Stomach (tissue), 9 donors: ENCODE data around the gene AKR1A1. TPM values are rescaled to one million over a fixed set of nuclear protein-coding genes. Genes with fewer than 3 reads are reported as not detected.
"Not testable (repeated sequence)": the region's sequence is repeated elsewhere in the genome, so short reads cannot be mapped to it uniquely, and the experiment has no call there.

Experiments used
- DNase-seq, 2 donors: peaks; one replicate each; pipeline versions ENCODE4 v3.0.0 to v3.0.0-alpha.2; 2013 to 2019
- H3K27ac ChIP-seq, 5 donors: fragments of 200-600 bp in 4 of 5; sonication (generic) in 4 of 5; one replicate each; pipeline ENCODE4 v1.5.1; 2013 to 2019; ENCODE audit warnings: mild to moderate bottlenecking in 1 of 5, moderate library complexity in 1 of 5
- H3K27me3 ChIP-seq, 3 donors: fragments of 200-600 bp; sonication (generic); one replicate each; pipeline ENCODE4 v1.5.1; 2017 to 2019; ENCODE audit warnings: mixed run types in 1 of 3
- H3K36me3 ChIP-seq, 4 donors: fragments of 200-600 bp; sonication (generic); 1 replicate in 3 of 4; 2 replicates in 1 of 4; pipeline ENCODE4 v1.5.1; 2016 to 2019
- H3K4me1 ChIP-seq, 4 donors: fragments of 200-600 bp; sonication (generic); one replicate each; pipeline ENCODE4 v1.5.1; 2016 to 2019
- H3K4me3 ChIP-seq, 4 donors: fragments of 200-600 bp; sonication (generic) in 3 of 4; one replicate each; pipeline ENCODE4 v1.5.1; 2016 to 2019; ENCODE audit warnings: mild to moderate bottlenecking in 1 of 4
- H3K9me3 ChIP-seq, 4 donors: fragments of 200-600 bp; sonication (generic); one replicate each; pipeline ENCODE4 v1.5.1; 2016 to 2019
- EP300 ChIP-seq: sonication (generic); formaldehyde crosslinking; IDR thresholded peaks from one replicate; pipeline ENCODE4 v1.6.1; 2017; ENCODE audit warnings: antibody characterized with exemption
- POLR2A ChIP-seq, 4 donors: fragments of 450-650 bp; IDR thresholded peaks; one replicate each; pipeline ENCODE4 v1.6.1; 2016; ENCODE audit warnings: antibody characterized with exemption in 4 of 4, control low read depth in 2 of 4, mild to moderate bottlenecking in 1 of 4, moderate library complexity in 1 of 4
- POLR2AphosphoS5 ChIP-seq, 3 donors: sonication (generic); formaldehyde crosslinking; IDR thresholded peaks; one replicate each; pipeline ENCODE4 v1.6.1; 2016; ENCODE audit warnings: antibody characterized with exemption in 3 of 3
- WGBS, 5 donors: extraction: QIAGEN DNeasy Blood & Tissue Kit in 3 of 5; methylation state at CpG; one replicate each; pipeline versions ENCODE4 v1.1.5 to v1.1.7; 2013 to 2018; 5-methylcytosine and 5-hydroxymethylcytosine counted together
- intact Hi-C: fragments of 100-400 bp; cut with DNase I; formaldehyde crosslinking; loops from one replicate; pipeline ENCODE4 v1.15.1; 2023; ENCODE audit warnings: low total_unique reads
- polyA plus RNA-seq, 3 donors: library from polyadenylated mRNA; stranded (reverse); fragments of 200-250 nt; gene quantifications; one replicate each; pipeline ENCODE4 v1.2.3, GENCODE V29; 2013
- total RNA-seq, 5 donors: library from RNA; depleted of rRNA; stranded (reverse); fragments of >200 nt; gene quantifications; one replicate each; pipeline versions ENCODE4 v1.1.0 to v1.2.3, GENCODE V29; 2014 to 2016
- TF ChIP-seq, protein P1 (sequence below), 7 experiments: fragments of 450-650 bp in 4 of 7; fragments of 200-600 bp in 3 of 7; sonication (generic) in 3 of 7; IDR thresholded peaks; one replicate each; pipeline ENCODE4 v1.5.1; 2016 to 2019; ENCODE audit warnings: antibody characterized with exemption in 7 of 7, control low read depth in 2 of 7, mild to moderate bottlenecking in 1 of 7
- donor health status: healthy with polysubstance abuse.
- donor health status: Bipolar disorder and iron deficiency.
- donor health status: healthy.

Gene AKR1A1
- total and polyA plus RNA-seq, 8 donors = 10.5 to 246 (median 184) TPM

- WGBS, 5 donors = 0 to 1% (median 0%) methylated on average over 33 to 72 of the region's 72 CpGs
- Histone ChIP-seq H3K4me3 (peak within 1 kb of the TSS; percentile 80 to 96 (median 94)), H3K27ac (peak within 1 kb of the TSS; percentile 84 to 95 (median 92)), H3K27me3 (no peaks in the 10 kb centered on the region), H3K9me3 (no peaks in the 10 kb centered on the region), H3K4me1 (peaks cover 12 to 39% (median 27%) of the 10 kb centered on the region in 4 donors), H3K36me3 (peaks cover 12 to 21% (median 16%) of the 10 kb centered on the region in 4 donors)
- intact Hi-C loops = no loop called here
- DNase-seq = peak; percentile 97 to 98
- TF ChIP-seq EP300 (no peak), POLR2A (IDR thresholded peaks at IDR 0.05) (peak in 2 of 4 donors; percentile 93 to 99), POLR2AphosphoS5 (IDR thresholded peaks at IDR 0.05) (peak; percentile 97 to 100 (median 100))
Measured at GRCh38 chr1:45521413-45522323, 29.0 kb upstream of the AKR1A1 start, which contains the start of gene PRDX1. Gene PRDX1 (minus strand): TSS chr1:45521884. CDS start chr1:45519043, 2,841 bp downstream.

DNA sequence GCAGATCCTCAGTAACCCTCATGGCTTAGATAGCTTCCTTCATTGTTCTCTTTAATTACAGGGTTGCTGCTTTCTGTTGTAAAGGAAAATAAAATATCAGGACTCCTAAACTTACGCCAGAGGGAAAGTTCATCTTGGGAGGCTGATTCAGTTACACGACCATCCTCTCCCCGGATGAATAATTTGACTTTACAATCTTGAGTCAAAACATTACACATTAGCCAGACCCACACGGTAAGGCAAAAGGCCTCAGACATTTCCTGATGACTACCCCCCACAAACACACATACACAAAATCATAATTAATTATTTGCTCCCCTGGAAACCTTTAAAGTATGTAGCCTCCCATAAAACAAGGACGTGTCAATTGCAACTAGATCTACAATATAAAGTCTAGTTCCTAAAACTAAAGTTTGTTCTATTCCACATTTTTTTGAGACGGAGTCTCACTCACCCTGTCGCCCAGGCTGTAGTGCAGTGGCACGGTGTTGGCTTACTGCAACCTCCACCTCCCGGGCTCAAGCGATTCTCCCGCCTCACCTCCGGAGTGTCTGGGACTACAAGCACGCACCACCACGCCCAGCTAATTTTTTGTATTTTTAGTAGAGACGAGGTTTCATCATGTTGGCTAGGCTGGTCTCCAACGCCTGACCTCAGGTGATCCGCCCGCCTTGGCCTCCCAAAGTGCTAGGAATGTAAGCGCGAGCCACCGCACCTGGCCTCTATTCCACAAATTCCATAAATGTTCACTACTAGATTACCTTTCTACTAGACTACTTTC is 28.1 kb upstream of the AKR1A1 start:
- Histone ChIP-seq H3K27ac (peak overlapping the region; percentile 84 to 95 (median 92)), H3K27me3 (no peaks in the 10 kb centered on the region), H3K9me3 (no peaks in the 10 kb centered on the region), H3K36me3 (peaks cover 4 to 12% (median 8%) of the 10 kb centered on the region in 4 donors), H3K4me1 (peaks cover 9 to 33% (median 19%) of the 10 kb centered on the region in 4 donors), H3K4me3 (peak overlapping the region; percentile 80 to 96 (median 94))
- WGBS, 5 donors = 73 to 79% (median 78%) methylated on average over 21 of the region's 21 CpGs
- TF ChIP-seq POLR2AphosphoS5 (IDR thresholded peaks at IDR 0.05) = no peak
- TF ChIP-seq, protein P1, sequence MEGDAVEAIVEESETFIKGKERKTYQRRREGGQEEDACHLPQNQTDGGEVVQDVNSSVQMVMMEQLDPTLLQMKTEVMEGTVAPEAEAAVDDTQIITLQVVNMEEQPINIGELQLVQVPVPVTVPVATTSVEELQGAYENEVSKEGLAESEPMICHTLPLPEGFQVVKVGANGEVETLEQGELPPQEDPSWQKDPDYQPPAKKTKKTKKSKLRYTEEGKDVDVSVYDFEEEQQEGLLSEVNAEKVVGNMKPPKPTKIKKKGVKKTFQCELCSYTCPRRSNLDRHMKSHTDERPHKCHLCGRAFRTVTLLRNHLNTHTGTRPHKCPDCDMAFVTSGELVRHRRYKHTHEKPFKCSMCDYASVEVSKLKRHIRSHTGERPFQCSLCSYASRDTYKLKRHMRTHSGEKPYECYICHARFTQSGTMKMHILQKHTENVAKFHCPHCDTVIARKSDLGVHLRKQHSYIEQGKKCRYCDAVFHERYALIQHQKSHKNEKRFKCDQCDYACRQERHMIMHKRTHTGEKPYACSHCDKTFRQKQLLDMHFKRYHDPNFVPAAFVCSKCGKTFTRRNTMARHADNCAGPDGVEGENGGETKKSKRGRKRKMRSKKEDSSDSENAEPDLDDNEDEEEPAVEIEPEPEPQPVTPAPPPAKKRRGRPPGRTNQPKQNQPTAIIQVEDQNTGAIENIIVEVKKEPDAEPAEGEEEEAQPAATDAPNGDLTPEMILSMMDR (IDR thresholded peaks at IDR 0.05) = no peak
- no peak for TF ChIP-seq POLR2A (IDR thresholded peaks at IDR 0.05)
- no peak for TF ChIP-seq EP300
- intact Hi-C loops = no loop called here
- peak in 1 of 2 donors; percentile 30 for DNase-seq

GRCh38 chr1:45523516-45523915 is 27.1 kb upstream of the AKR1A1 start:
- intact Hi-C loops, H3K27ac ChIP-seq, H3K9me3 ChIP-seq, H3K27me3 ChIP-seq, DNase-seq, H3K4me3 ChIP-seq, H3K36me3 ChIP-seq: not testable (repeated sequence)
- H3K4me1 ChIP-seq = peaks cover 9 to 30% (median 16%) of the 10 kb centered on the region in 4 donors
- 71 to 81% (median 73%) methylated on average over 2 of the region's 2 CpGs for WGBS, 5 donors

DNA sequence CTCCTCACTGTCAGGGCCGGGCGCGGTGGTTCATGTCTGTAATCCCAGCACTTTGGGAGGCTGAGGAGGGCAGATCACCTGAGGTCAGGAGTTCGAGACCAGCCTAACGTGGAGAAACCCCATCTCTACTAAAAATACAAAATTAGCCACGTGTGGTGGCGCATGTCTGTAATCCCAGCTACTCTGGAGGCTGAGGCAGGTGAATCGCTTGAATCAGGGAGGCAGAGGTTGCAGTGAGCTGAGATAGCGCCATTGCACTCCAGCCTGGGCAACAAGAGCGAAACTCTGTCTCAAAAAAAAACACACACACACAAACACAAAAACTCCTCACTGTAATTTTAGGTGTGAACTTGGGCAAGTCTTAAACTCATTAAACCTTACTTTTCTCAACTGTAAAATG is 26.7 kb upstream of the AKR1A1 start:
- H3K27ac ChIP-seq, H3K4me3 ChIP-seq, H3K27me3 ChIP-seq, DNase-seq, intact Hi-C loops, H3K36me3 ChIP-seq, H3K9me3 ChIP-seq: not testable (repeated sequence)
- 88 to 96% (median 91%) methylated on average over 10 of the region's 10 CpGs for WGBS, 5 donors
- H3K4me1 ChIP-seq = peaks cover 9 to 26% (median 13%) of the 10 kb centered on the region in 4 donors

GRCh38 chr1:45526135-45526644 is 24.4 kb upstream of the AKR1A1 start:
- peak in 1 of 2 donors; percentile 61 for DNase-seq
- H3K4me3 ChIP-seq = no peak overlapping the region
- intact Hi-C loops = no loop called here
- no peak for TF ChIP-seq EP300
- no peak for TF ChIP-seq POLR2AphosphoS5 (IDR thresholded peaks at IDR 0.05)
- TF ChIP-seq, protein P1 (IDR thresholded peaks at IDR 0.05) = no peak
- no peak for TF ChIP-seq POLR2A (IDR thresholded peaks at IDR 0.05)
- no peak overlapping the region for H3K27ac ChIP-seq
- H3K9me3 ChIP-seq = no peaks in the 10 kb centered on the region
- peaks cover 4 to 16% (median 7%) of the 10 kb centered on the region in 4 donors for H3K4me1 ChIP-seq
- no peaks in the 10 kb centered on the region for H3K36me3 ChIP-seq
- no peaks in the 10 kb centered on the region for H3K27me3 ChIP-seq
- WGBS, 5 donors = 80 to 100% (median 100%) methylated on average over 1 of the region's 1 CpG
